ENCODE data around the gene PPP2R2C. TPM values are rescaled to one million over a fixed set of nuclear protein-coding genes. Genes with fewer than 3 reads are reported as not detected.

Gene PPP2R2C
- total RNA-seq, 4 donors from 2014 or later, result 0.50 to 2.7 (median 1.4) TPM

DNA sequence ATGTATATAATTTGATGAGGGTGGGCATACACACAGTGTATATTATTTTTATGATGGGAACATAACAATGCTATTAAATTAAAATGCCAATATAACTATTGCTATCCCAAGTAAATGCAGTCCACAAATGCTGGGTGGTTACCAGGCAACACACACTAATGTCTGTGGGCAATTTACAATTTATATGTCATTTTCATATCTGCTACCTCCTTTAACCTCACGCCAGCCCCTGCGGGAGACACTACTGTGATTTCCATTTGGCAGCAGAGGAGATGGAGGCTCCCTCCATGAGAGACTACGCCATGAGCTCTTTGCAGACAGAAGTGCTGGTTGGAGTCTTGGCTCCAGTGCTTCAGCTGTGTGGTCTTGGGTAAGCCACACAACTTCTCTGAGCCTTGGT, 87.9 kb downstream of the PPP2R2C start:
- Histone ChIP-seq H3K36me3 (no peaks in the 10 kb centered on the region), H3K9me3 (no peaks in the 10 kb centered on the region), H3K27ac (replicated peaks in 1 of 4) (no peak overlapping the region), H3K4me1 (no peaks in the 10 kb centered on the region), H3K4me3 (no peak overlapping the region), H3K27me3 (peaks cover 0 to 71% (median 0%) of the 10 kb centered on the region in 4 donors)
- no peak for TF ChIP-seq POLR2AphosphoS5 (IDR thresholded peaks at IDR 0.05)
- TF ChIP-seq POLR2A (IDR thresholded peaks at IDR 0.05; ENCODE audit: low read depth), result no peak
- TF ChIP-seq EP300 (IDR thresholded peaks at IDR 0.05), result no peak
- TF ChIP-seq CTCF (IDR thresholded peaks at IDR 0.05), result no peak
- WGBS, result 90% methylated on average over 3 of the region's 3 CpGs
- DNase-seq (ENCODE audit: extremely low spot score), result no peak
- intact Hi-C loops (cut with DNase I), result no loop called here

GRCh38 chr4:6383929-6384328, 88.5 kb downstream of the PPP2R2C start:
- no peaks in the 10 kb centered on the region for H3K4me1 ChIP-seq
- intact Hi-C loops (cut with DNase I), result no loop called here
- no peak overlapping the region for H3K4me3 ChIP-seq
- no peaks in the 10 kb centered on the region for H3K36me3 ChIP-seq
- TF ChIP-seq CTCF (IDR thresholded peaks at IDR 0.05) (no peak), EP300 (IDR thresholded peaks at IDR 0.05) (no peak), POLR2A (IDR thresholded peaks at IDR 0.05; ENCODE audit: low read depth) (no peak), POLR2AphosphoS5 (IDR thresholded peaks at IDR 0.05) (no peak)
- H3K9me3 ChIP-seq, result no peaks in the 10 kb centered on the region
- H3K27me3 ChIP-seq, result peaks cover 0 to 68% (median 0%) of the 10 kb centered on the region in 4 donors
- no peak overlapping the region for H3K27ac ChIP-seq (replicated peaks in 1 of 4)
- WGBS, result 74% methylated on average over 9 of the region's 9 CpGs
- no peak for DNase-seq (ENCODE audit: extremely low spot score)

DNA sequence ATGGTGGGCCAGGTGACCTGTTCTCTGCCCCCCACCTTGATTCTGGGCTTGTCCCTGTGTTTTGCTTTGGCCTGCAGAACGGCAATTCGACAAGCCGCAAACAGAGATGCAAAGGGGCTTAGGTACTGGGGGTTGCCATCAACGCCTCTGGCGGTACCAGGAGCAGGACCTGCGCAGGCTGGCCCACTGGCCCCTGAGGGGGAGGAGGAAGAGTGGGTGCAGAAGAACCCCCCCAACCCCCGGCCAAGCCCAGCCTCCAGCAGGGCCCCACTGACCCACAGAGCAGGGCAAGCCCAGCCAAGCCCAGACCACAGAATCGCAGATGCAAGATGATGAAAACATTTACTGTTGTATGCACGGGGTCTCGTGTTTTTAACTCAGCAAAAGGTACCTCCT, 89.4 kb downstream of the PPP2R2C start:
- intact Hi-C loops (cut with DNase I), result no loop called here
- Histone ChIP-seq H3K4me1 (no peaks in the 10 kb centered on the region), H3K9me3 (no peaks in the 10 kb centered on the region), H3K27me3 (peaks cover 0 to 59% (median 0%) of the 10 kb centered on the region in 4 donors), H3K27ac (replicated peaks in 1 of 4) (no peak overlapping the region), H3K36me3 (no peaks in the 10 kb centered on the region), H3K4me3 (no peak overlapping the region)
- DNase-seq (ENCODE audit: extremely low spot score), result no peak
- 82% methylated on average over 10 of the region's 10 CpGs for WGBS
- TF ChIP-seq POLR2A (IDR thresholded peaks at IDR 0.05; ENCODE audit: low read depth), result no peak
- TF ChIP-seq POLR2AphosphoS5 (IDR thresholded peaks at IDR 0.05), result no peak
- TF ChIP-seq CTCF (IDR thresholded peaks at IDR 0.05), result no peak
- TF ChIP-seq EP300 (IDR thresholded peaks at IDR 0.05), result no peak

- TF ChIP-seq CTCF (IDR thresholded peaks at IDR 0.05) (no peak), POLR2AphosphoS5 (IDR thresholded peaks at IDR 0.05) (no peak), EP300 (IDR thresholded peaks at IDR 0.05) (no peak), POLR2A (IDR thresholded peaks at IDR 0.05; ENCODE audit: low read depth) (no peak)
- Histone ChIP-seq H3K4me1 (no peaks in the 10 kb centered on the region), H3K9me3 (no peaks in the 10 kb centered on the region), H3K36me3 (no peaks in the 10 kb centered on the region), H3K27ac (replicated peaks in 1 of 4) (no peak overlapping the region), H3K27me3 (peaks cover 0 to 68% (median 0%) of the 10 kb centered on the region in 4 donors), H3K4me3 (no peak overlapping the region)
- intact Hi-C loops (cut with DNase I), result no loop called here
- WGBS, result 88% methylated on average over 4 of the region's 4 CpGs
- no peak for DNase-seq (ENCODE audit: extremely low spot score)
These were observed 90.8 kb downstream of the PPP2R2C start for GRCh38 chr4:6381571-6382123.
